IPS-18c (cell line): Measurements from ENCODE around the gene SNTB2.

Source experiments
- H3K4me3 ChIP-seq: 2 replicates; pipeline ENCODE4 v1.7.0; 2013; ENCODE audit warnings: low read depth, mild to moderate bottlenecking, low read length, moderate library complexity; ENCODE audit not compliant: insufficient read depth
- H3K9me3 ChIP-seq: one replicate; pipeline ENCODE4 v1.6.1; 2013; ENCODE audit warnings: mild to moderate bottlenecking, low read length, moderate library complexity; ENCODE audit not compliant: control insufficient read depth, insufficient read depth

SNTB2 gene

GRCh38 chr16:69338557-69339288 lies 151.8 kb downstream of the SNTB2 start:
- peak overlapping the region; percentile 97 for H3K4me3 ChIP-seq
- no peaks in the 10 kb centered on the region for H3K9me3 ChIP-seq

GRCh38 chr16:69339289-69340094 lies 152.5 kb downstream of the SNTB2 start, which contains the start of the genes COG8 and NIP7:
COG8 (minus strand) TSS chr16:69339564; CDS start chr16:69339552, 12 bp downstream.
NIP7 (plus strand) TSS chr16:69339772; CDS start chr16:69339830, 58 bp downstream.
- H3K4me3 ChIP-seq: peak within 1 kb of the TSS; percentile 97

GRCh38 chr16:69340095-69340644 lies 153.2 kb downstream of the SNTB2 start:
- peak overlapping the region; percentile 82 for H3K4me3 ChIP-seq
- H3K9me3 ChIP-seq: no peaks in the 10 kb centered on the region

More at GRCh38 chr16:69339289-69340094, 152.5 kb downstream of the SNTB2 start, which contains the start of the genes COG8 and NIP7:
- no peaks in the 10 kb centered on the region for H3K9me3 ChIP-seq

GRCh38 chr16:69344171-69344570 lies 157.2 kb downstream of the SNTB2 start:
- Histone ChIP-seq H3K4me3 (no peak overlapping the region), H3K9me3 (no peaks in the 10 kb centered on the region)

- no peaks in the 10 kb centered on the region for H3K9me3 ChIP-seq
- H3K4me3 ChIP-seq: no peak overlapping the region
Measured at GRCh38 chr16:69345923-69346322, 159.0 kb downstream of the SNTB2 start.

- Histone ChIP-seq H3K4me3 (no peak overlapping the region), H3K9me3 (no peaks in the 10 kb centered on the region)
Measured at GRCh38 chr16:69346683-69347082, 159.7 kb downstream of the SNTB2 start.

GRCh38 chr16:69348222-69348621 lies 161.3 kb downstream of the SNTB2 start:
- H3K9me3 ChIP-seq: no peaks in the 10 kb centered on the region
- no peak overlapping the region for H3K4me3 ChIP-seq

GRCh38 chr16:69349536-69349935 lies 162.6 kb downstream of the SNTB2 start:
- no peak overlapping the region for H3K4me3 ChIP-seq
- H3K9me3 ChIP-seq: no peaks in the 10 kb centered on the region

GRCh38 chr16:69350536-69351133 lies 163.7 kb downstream of the SNTB2 start:
- no peaks in the 10 kb centered on the region for H3K9me3 ChIP-seq
- no peak overlapping the region for H3K4me3 ChIP-seq

GRCh38 chr16:69351309-69352027 lies 164.5 kb downstream of the SNTB2 start, which contains the start of gene TMED6:
TMED6 (minus strand) TSS chr16:69351786; CDS start chr16:69351753, 33 bp downstream.
- H3K9me3 ChIP-seq: no peaks in the 10 kb centered on the region
- no peak within 1 kb of the TSS for H3K4me3 ChIP-seq
